ENCODE measurements around the gene WWC2.

DNA sequence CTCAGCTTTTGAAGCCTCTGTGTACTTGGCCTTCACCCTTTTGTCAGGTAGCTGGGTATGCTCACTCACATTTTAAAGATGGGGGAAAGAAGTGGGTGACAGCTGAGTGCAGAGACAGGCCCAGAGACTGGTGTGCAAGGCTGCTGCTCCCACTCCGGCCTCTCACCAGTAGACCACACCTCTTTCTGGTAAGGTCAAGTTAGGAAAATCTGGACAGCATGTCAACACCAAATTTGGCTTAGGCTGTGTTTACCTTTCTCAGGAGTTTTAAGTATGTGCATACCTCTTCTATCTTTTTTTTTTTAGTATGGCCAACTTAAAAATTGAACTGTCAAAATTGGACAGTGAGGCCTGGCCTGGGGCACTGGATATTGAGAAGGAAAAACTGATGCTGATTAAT is 154.4 kb downstream of the WWC2 start:
- TF ChIP-seq POLR2AphosphoS5 (IDR thresholded peaks at IDR 0.05) = no peak
- TF ChIP-seq, protein P1, sequence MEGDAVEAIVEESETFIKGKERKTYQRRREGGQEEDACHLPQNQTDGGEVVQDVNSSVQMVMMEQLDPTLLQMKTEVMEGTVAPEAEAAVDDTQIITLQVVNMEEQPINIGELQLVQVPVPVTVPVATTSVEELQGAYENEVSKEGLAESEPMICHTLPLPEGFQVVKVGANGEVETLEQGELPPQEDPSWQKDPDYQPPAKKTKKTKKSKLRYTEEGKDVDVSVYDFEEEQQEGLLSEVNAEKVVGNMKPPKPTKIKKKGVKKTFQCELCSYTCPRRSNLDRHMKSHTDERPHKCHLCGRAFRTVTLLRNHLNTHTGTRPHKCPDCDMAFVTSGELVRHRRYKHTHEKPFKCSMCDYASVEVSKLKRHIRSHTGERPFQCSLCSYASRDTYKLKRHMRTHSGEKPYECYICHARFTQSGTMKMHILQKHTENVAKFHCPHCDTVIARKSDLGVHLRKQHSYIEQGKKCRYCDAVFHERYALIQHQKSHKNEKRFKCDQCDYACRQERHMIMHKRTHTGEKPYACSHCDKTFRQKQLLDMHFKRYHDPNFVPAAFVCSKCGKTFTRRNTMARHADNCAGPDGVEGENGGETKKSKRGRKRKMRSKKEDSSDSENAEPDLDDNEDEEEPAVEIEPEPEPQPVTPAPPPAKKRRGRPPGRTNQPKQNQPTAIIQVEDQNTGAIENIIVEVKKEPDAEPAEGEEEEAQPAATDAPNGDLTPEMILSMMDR (IDR thresholded peaks at IDR 0.05) = no peak
- no peak for TF ChIP-seq POLR2A (IDR thresholded peaks at IDR 0.05)
